WERI-Rb-1 (cell line): ENCODE results near the gene POSTN.

Source experiments
- DNase-seq: peaks from one replicate; pipeline ENCODE4 v3.0.0-alpha.2; 2020
- H3K27ac ChIP-seq: fragments of 250-450 bp; sonication (Bioruptor Pico); 2 replicates; pipeline ENCODE4 v1.5.1; 2020; ENCODE audit warnings: mild to moderate bottlenecking, moderate library complexity
- H3K27me3 ChIP-seq: fragments of 250-450 bp; sonication (Bioruptor Pico); 2 replicates; pipeline ENCODE4 v1.5.1; 2021; ENCODE audit warnings: mild to moderate bottlenecking, low read depth, moderate library complexity; ENCODE audit not compliant: insufficient read depth, severe bottlenecking
- H3K36me3 ChIP-seq: fragments of 250-450 bp; sonication (Bioruptor Pico); 2 replicates; pipeline ENCODE4 v1.5.1; 2020; ENCODE audit warnings: mild to moderate bottlenecking, moderate library complexity
- H3K4me3 ChIP-seq: 2 replicates; pipeline ENCODE4 v1.5.1; 2011; ENCODE audit warnings: low read depth, mild to moderate bottlenecking, control low read depth, low read length
- H3K9me3 ChIP-seq: fragments of 250-450 bp; sonication (Bioruptor Pico); 2 replicates; pipeline ENCODE4 v1.5.1; 2021; ENCODE audit warnings: mild to moderate bottlenecking, moderate library complexity; ENCODE audit not compliant: severe bottlenecking
- TF ChIP-seq, protein P1 (sequence below): IDR thresholded peaks from 2 replicates; pipeline ENCODE4 v1.5.1; 2011; ENCODE audit warnings: low read depth, mild to moderate bottlenecking, control low read depth, inconsistent platforms, low read length

The POSTN gene

DNA sequence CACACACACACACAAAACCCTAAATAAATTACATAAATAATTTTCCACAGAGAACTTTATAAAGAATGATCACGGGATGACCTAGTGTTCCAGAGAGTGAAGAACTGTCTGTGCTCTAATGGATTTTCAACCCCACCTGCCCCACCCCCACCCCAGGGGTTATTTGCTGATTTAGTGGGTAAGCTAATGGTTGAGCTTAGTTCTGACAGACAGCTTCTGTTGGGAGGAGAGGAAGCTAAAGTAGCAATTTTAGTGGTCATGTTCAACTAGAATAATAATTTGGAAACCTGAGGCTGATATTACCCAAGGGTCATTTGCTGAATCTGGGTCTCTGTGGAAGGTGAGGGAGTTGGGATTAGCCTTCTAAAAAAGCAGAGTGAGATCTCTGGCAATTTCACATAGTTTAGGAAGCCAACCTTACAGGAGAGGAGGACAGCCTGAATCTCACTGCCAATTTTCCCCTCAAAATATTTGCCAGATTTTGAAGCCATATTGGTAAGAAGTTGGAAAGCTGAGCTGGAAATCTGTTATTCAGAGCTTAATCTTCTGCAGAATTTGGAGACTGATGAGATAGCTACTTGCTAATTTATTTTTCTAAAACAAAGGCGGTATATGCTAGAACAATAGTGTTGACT lies 68.7 kb downstream of the POSTN start:
- H3K4me3 ChIP-seq: no peak overlapping the region
- no peaks in the 10 kb centered on the region for H3K27me3 ChIP-seq
- H3K9me3 ChIP-seq: no peaks in the 10 kb centered on the region
- H3K36me3 ChIP-seq: no peaks in the 10 kb centered on the region
- H3K27ac ChIP-seq: no peak overlapping the region
- TF ChIP-seq, protein P1, sequence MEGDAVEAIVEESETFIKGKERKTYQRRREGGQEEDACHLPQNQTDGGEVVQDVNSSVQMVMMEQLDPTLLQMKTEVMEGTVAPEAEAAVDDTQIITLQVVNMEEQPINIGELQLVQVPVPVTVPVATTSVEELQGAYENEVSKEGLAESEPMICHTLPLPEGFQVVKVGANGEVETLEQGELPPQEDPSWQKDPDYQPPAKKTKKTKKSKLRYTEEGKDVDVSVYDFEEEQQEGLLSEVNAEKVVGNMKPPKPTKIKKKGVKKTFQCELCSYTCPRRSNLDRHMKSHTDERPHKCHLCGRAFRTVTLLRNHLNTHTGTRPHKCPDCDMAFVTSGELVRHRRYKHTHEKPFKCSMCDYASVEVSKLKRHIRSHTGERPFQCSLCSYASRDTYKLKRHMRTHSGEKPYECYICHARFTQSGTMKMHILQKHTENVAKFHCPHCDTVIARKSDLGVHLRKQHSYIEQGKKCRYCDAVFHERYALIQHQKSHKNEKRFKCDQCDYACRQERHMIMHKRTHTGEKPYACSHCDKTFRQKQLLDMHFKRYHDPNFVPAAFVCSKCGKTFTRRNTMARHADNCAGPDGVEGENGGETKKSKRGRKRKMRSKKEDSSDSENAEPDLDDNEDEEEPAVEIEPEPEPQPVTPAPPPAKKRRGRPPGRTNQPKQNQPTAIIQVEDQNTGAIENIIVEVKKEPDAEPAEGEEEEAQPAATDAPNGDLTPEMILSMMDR: no peak
- no peak for DNase-seq

DNA sequence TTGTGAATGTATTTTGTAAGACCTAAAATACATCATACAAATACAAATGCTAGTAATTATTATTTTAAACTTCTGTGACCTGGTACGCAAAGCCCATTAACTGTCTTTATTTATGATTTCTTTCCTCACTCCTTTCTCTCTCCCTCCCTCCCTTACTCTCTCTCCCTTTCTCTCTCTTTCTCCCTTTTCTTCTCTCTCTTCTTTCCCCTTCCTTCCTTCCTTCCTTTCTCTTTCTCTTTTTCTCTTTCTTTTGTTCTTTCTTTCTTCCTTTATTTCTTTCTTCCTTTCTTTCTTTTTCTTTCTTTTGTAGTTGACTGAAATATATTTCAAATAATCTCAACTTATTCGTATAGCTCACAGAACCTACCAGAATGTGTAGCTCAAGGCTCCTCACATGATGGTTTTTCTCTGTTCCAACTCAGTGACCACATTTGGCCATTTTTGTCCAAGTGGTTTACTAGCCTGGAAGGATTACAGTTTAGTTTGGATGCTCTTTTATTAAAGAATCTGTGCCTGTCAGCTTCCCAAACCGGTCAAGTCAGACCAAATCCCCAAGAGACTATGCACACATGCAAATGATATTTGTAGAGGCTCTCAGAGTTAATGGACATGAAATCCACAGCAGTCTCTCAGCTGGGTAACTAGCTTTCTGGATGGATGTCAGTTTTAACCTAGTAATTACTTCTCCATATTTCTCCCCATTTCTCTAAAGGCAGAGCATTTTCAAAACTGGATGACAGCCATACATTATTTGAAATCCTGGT lies 71.7 kb downstream of the POSTN start:
- H3K36me3 ChIP-seq: no peaks in the 10 kb centered on the region
- no peak overlapping the region for H3K4me3 ChIP-seq
- TF ChIP-seq, protein P1: no peak
- H3K27ac ChIP-seq: no peak overlapping the region
- H3K27me3 ChIP-seq: no peaks in the 10 kb centered on the region
- DNase-seq: no peak
- no peaks in the 10 kb centered on the region for H3K9me3 ChIP-seq

DNA sequence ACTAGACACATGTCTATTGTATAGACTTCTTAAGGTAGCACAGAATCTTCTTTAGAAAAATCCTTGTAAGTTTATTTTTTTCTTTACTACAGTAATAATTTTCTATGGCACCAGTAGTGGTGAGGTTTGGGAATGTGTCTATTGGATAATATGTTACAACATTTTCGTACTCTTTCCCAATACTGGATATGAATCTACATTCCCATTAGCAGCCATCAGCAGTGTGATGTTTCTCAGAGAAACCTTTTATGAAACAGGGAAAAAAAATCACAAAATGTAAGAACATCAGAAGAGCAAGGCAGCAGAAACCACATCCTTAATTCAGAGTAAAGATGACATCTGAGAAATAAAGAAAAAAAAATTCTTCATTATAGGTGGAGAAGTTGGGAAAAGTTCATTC lies 83.3 kb downstream of the POSTN start:
- Histone ChIP-seq H3K36me3 (no peaks in the 10 kb centered on the region), H3K27me3 (no peaks in the 10 kb centered on the region), H3K4me3 (no peak overlapping the region), H3K9me3 (no peaks in the 10 kb centered on the region), H3K27ac (no peak overlapping the region)
- DNase-seq: no peak
- TF ChIP-seq, protein P1: no peak
